HepG2 (cell line): Measurements from ENCODE around the gene METTL22. TPM values are rescaled to one million over a fixed set of nuclear protein-coding genes. Genes with fewer than 3 reads are reported as not detected.

Experiments
- ATAC-seq: fragments of 200-7000 bp; cut with Tn5 transposase; 3 replicates; pipeline ENCODE4 v1.9.1; 2020; ENCODE audit warnings: mild to moderate bottlenecking, moderate library complexity
- BruUV-seq: library from RNA; stranded (reverse); fragments of 400-500 nt; replicated peaks from 2 replicates; lab custom pipeline; 2021; lab: Mats Ljungman, UMichigan
- CTCF ChIA-PET: fragments of 300-600 bp; formaldehyde crosslinking; extraction: SDS; loops from one replicate; lab custom pipeline; 2021; ENCODE audit warnings: low total read pairs, inconsistent platforms, low intra/inter-chr PET ratio; lab: Yijun Ruan, JAX
- POLR2A ChIA-PET: fragments of 350-600 bp; sonication (Branson Sonifier 250); formaldehyde crosslinking; loops from one replicate; lab custom pipeline; 2020; ENCODE audit warnings: antibody characterized with exemption, inconsistent platforms; lab: Yijun Ruan, JAX
- DNase-seq: peaks from one replicate; pipeline ENCODE4 v3.0.0-alpha.2; 2015; ENCODE audit warnings: low spot score
- FAIRE-seq: peaks from 3 replicates; lab custom pipeline; 2011; peaks lifted over from hg19 to GRCh38; lab: Jason Lieb, UNC
- H2AFZ ChIP-seq: one replicate; pipeline ENCODE4 v1.6.1; 2011; ENCODE audit warnings: low read length, inconsistent platforms
- H3K27ac ChIP-seq: fragments of 300-600 bp; 3 replicates; pipeline ENCODE4 v1.8.0; 2011; ENCODE audit warnings: mixed run types, mild to moderate bottlenecking, mixed read lengths, low read length, inconsistent platforms; ENCODE audit not compliant: insufficient read depth; ENCODE audit errors: extremely low read length
- H3K27me3 ChIP-seq, 2 experiments: fragments of 200-600 bp in 1 of 2; 2 replicates in 1 of 2; 3 replicates in 1 of 2; pipeline versions ENCODE4 v1.6.0 to v1.8.0; 2011; ENCODE audit warnings: low read length in 2 of 2, mild to moderate bottlenecking in 2 of 2, moderate library complexity in 2 of 2, inconsistent platforms in 1 of 2; ENCODE audit not compliant: insufficient read depth in 2 of 2, control insufficient read depth in 1 of 2
- H3K36me3 ChIP-seq, 2 experiments: fragments of 200-600 bp in 1 of 2; replicated peaks in 1 of 2; 2 replicates in 1 of 2; 3 replicates in 1 of 2; pipeline versions ENCODE4 v1.5.1 to v1.8.0; 2011; ENCODE audit warnings: low read length in 2 of 2, inconsistent platforms in 1 of 2; ENCODE audit not compliant: insufficient read depth in 2 of 2, control insufficient read depth in 1 of 2
- H3K4me1 ChIP-seq: 2 replicates; pipeline ENCODE4 v1.5.1; 2012; ENCODE audit warnings: low read length, inconsistent platforms; ENCODE audit not compliant: insufficient read depth
- H3K4me2 ChIP-seq: 2 replicates; pipeline ENCODE4 v1.6.0; 2011; ENCODE audit warnings: low read depth, low read length, inconsistent platforms
- H3K4me3 ChIP-seq, 3 experiments: fragments of 200-600 bp in 1 of 3; sonication (generic), shearing (Covaris generic) in 1 of 3; replicated peaks in 1 of 3; 2 replicates each; pipeline ENCODE4 v1.5.1; 2011 to 2016; ENCODE audit warnings: low read length in 3 of 3, inconsistent platforms in 2 of 3, low read depth in 2 of 3, mild to moderate bottlenecking in 2 of 3, control low read depth in 1 of 3, mixed read lengths in 1 of 3; ENCODE audit not compliant: insufficient read depth in 1 of 3
- H3K79me2 ChIP-seq: one replicate; pipeline ENCODE4 v1.6.1; 2011; ENCODE audit warnings: low read length, inconsistent platforms; ENCODE audit not compliant: insufficient read depth
- H3K9ac ChIP-seq: 2 replicates; pipeline ENCODE4 v1.6.0; 2011; ENCODE audit warnings: mild to moderate bottlenecking, low read depth, low read length, inconsistent platforms; ENCODE audit not compliant: insufficient read depth
- H3K9me3 ChIP-seq: 2 replicates; pipeline ENCODE4 v1.5.1; 2012; ENCODE audit warnings: mild to moderate bottlenecking, low read length
- H4K20me1 ChIP-seq: 2 replicates; pipeline ENCODE4 v1.6.0; 2011; ENCODE audit warnings: inconsistent platforms, mild to moderate bottlenecking, low read length, moderate library complexity; ENCODE audit not compliant: insufficient read depth
- CEBPB ChIP-seq: IDR thresholded peaks from 2 replicates; pipeline ENCODE4 v1.6.1; 2011; ENCODE audit warnings: low read depth, low read length, improper control_type of control experiment, borderline replicate concordance
- ZBTB4 ChIP-seq: sonication (generic); formaldehyde crosslinking; IDR thresholded peaks from 2 replicates; pipeline ENCODE4 v1.4.0; 2020; ENCODE audit warnings: missing genetic modification reagents, mild to moderate bottlenecking, borderline replicate concordance
- ZBTB44 ChIP-seq: sonication (generic); formaldehyde crosslinking; IDR thresholded peaks from 2 replicates; pipeline ENCODE4 v1.4.0; 2020; ENCODE audit warnings: missing genetic modification reagents
- ZNF543 ChIP-seq: sonication (generic); formaldehyde crosslinking; IDR thresholded peaks from 2 replicates; pipeline ENCODE4 v1.4.0; 2020; ENCODE audit warnings: mild to moderate bottlenecking, missing genetic modification reagents
- WGBS: methylation state at CpG from one replicate; pipeline ENCODE4 v1.1.6; 2017; ENCODE audit warnings: low lambda C conversion rate; 5-methylcytosine and 5-hydroxymethylcytosine counted together
- in situ Hi-C: cut with HindIII; loops from 2 replicates; pipeline ENCODE4 v1.10.0; 2017; ENCODE audit warnings: low pct_unique_long_range_greater_than_20kb; ENCODE audit not compliant: extremely low pct_ligation_motif_present
- intact Hi-C: fragments of 100-400 bp; cut with micrococcal nuclease; formaldehyde crosslinking; loops from one replicate; pipeline ENCODE4 v1.10.0; 2022; ENCODE audit not compliant: unreplicated experiment
- polyA plus RNA-seq, 8 experiments: library from polyadenylated mRNA; depleted of rRNA in 3 of 8; stranded (reverse) in 7 of 8; unstranded in 1 of 8; fragments of >200 nt; fragmentation: Illumina TruSeq in 4 of 8; extraction: Trizol in 4 of 8; gene quantifications; 2 replicates each; pipeline versions ENCODE4 v1.2.1 to v1.2.3, GENCODE V29; 2011 to 2016; ENCODE audit warnings: low read depth in 4 of 8, missing spikeins in 1 of 8, mixed read lengths in 1 of 8; ENCODE audit not compliant: insufficient read depth in 1 of 8
- total RNA-seq, 5 experiments: library from RNA; depleted of rRNA; stranded (reverse); fragments of >200 nt; fragmentation: Illumina TruSeq; extraction: Trizol; gene quantifications; 2 replicates each; pipeline ENCODE4 v1.2.3, GENCODE V29; 2016; ENCODE audit warnings: low read depth in 1 of 5

The METTL22 gene
- total and polyA plus RNA-seq, 2 of the 13 experiments (the other 11 are each of a cell fraction or from before 2014, with no cell fraction given) = 36.2 to 94.8 TPM

GRCh38 chr16:8644211-8645140 lies 23.0 kb downstream of the METTL22 start:
- FAIRE-seq (no peak), ATAC-seq (peak; percentile 18; the same call in 2 of the 3 replicates), DNase-seq (no peak)
- ChIA-PET CTCF (no interaction called here), POLR2A (no interaction called here)
- H3K4me2 ChIP-seq = no peak overlapping the region
- WGBS = 93% methylated on average over 29 of the region's 29 CpGs
- no peaks in the 10 kb centered on the region for H3K79me2 ChIP-seq
- no TSS peak for BruUV-seq
- H3K4me3 ChIP-seq = no peak overlapping the region
- intact Hi-C loops = no loop called here
- H3K9ac ChIP-seq = no peak overlapping the region
- in situ Hi-C loops = no loop called here
- no peak overlapping the region for H3K27ac ChIP-seq
- H2AFZ ChIP-seq = no peak overlapping the region
- peaks cover 67 to 86% of the 10 kb centered on the region in 2 experiments for H3K36me3 ChIP-seq
- no peaks in the 10 kb centered on the region for H3K27me3 ChIP-seq
- TF ChIP-seq ZNF543 (CRISPR knock-in tag) (no peak), ZBTB4 (peak; percentile 53; the same call in 1 of the 2 replicates), ZBTB44 (CRISPR knock-in tag) (no peak), CEBPB (no peak)
- no peaks in the 10 kb centered on the region for H4K20me1 ChIP-seq
- no peaks in the 10 kb centered on the region for H3K4me1 ChIP-seq
- H3K9me3 ChIP-seq = no peaks in the 10 kb centered on the region
